ENCODE measurements around the gene GABRB1.
A peak's percentile ranks its signal among the peaks of the same experiment; 100 is the strongest.

The GABRB1 gene

GRCh38 chr4:47382846-47383360, 351.5 kb downstream of the GABRB1 start:
- no peak for TF ChIP-seq CTCF (IDR thresholded peaks at IDR 0.05)
- no peak for DNase-seq (ENCODE audit: low spot score)
- Histone ChIP-seq H3K4me3 (no peak overlapping the region), H3K27ac (no peak overlapping the region)

- DNase-seq (ENCODE audit: low spot score) = no peak
- Histone ChIP-seq H3K4me3 (no peak overlapping the region), H3K27ac (no peak overlapping the region)
- TF ChIP-seq CTCF (IDR thresholded peaks at IDR 0.05) = peak; percentile 39
Observed at GRCh38 chr4:47383829-47384427, 352.6 kb downstream of the GABRB1 start.

- H3K4me3 ChIP-seq = no peak overlapping the region
- DNase-seq (ENCODE audit: low spot score) = no peak
- no peak overlapping the region for H3K27ac ChIP-seq
- TF ChIP-seq CTCF (IDR thresholded peaks at IDR 0.05) = no peak
Observed at GRCh38 chr4:47386146-47386545, 354.8 kb downstream of the GABRB1 start.

- H3K27ac ChIP-seq = no peak overlapping the region
- no peak for TF ChIP-seq CTCF (IDR thresholded peaks at IDR 0.05)
- no peak overlapping the region for H3K4me3 ChIP-seq
- DNase-seq (ENCODE audit: low spot score) = no peak
Observed at GRCh38 chr4:47386561-47387235, 355.3 kb downstream of the GABRB1 start.

GRCh38 chr4:47390428-47391125, 359.2 kb downstream of the GABRB1 start:
- no peak for DNase-seq (ENCODE audit: low spot score)
- no peak for TF ChIP-seq CTCF (IDR thresholded peaks at IDR 0.05)
- Histone ChIP-seq H3K4me3 (no peak overlapping the region), H3K27ac (no peak overlapping the region)

GRCh38 chr4:47391256-47391655, 359.9 kb downstream of the GABRB1 start:
- no peak for TF ChIP-seq CTCF (IDR thresholded peaks at IDR 0.05)
- H3K4me3 ChIP-seq = no peak overlapping the region
- no peak for DNase-seq (ENCODE audit: low spot score)
- no peak overlapping the region for H3K27ac ChIP-seq

Data from coronary artery (tissue), 2 donors.